Measurements from ENCODE around the gene MATCAP1.

- TF ChIP-seq CEBPB (IDR thresholded peaks at IDR 0.05) (no peak), TAF1 (IDR thresholded peaks at IDR 0.05; ENCODE audit: low read depth) (no peak), REST (IDR thresholded peaks at IDR 0.05; ENCODE audit: low read depth) (no peak), RAD21 (IDR thresholded peaks at IDR 0.05; ENCODE audit: low read depth) (no peak), CREB1 (IDR thresholded peaks at IDR 0.05; ENCODE audit: low read depth) (no peak)
Observed at GRCh38 chr16:67141391-67141790, 42.4 kb downstream of the MATCAP1 start.

Data from Ishikawa (cell line).